OCI-LY1 (cell line): ENCODE results near the gene CADM4.
"Not testable (repeated sequence)": the region's sequence is repeated elsewhere in the genome, so short reads cannot be mapped to it uniquely, and the experiment has no call there.

Experiments used
- CTCF ChIP-seq: fragments of 200-600 bp; sonication (generic), shearing (Covaris generic); IDR thresholded peaks from 2 replicates; pipeline ENCODE4 v1.5.1; 2017; ENCODE audit warnings: mild to moderate bottlenecking, antibody characterized with exemption, low read length, moderate library complexity, mixed read lengths
- EZH2 ChIP-seq: fragments of 200-600 bp; sonication (generic), shearing (Covaris generic); IDR thresholded peaks from 2 replicates; pipeline ENCODE4 v1.8.0; 2017; ENCODE audit warnings: borderline replicate concordance, mixed run types, mild to moderate bottlenecking, antibody characterized with exemption, low read length, moderate library complexity, mixed read lengths

- TF ChIP-seq CTCF, EZH2: not testable (repeated sequence)
These were observed 4.1 kb downstream of the CADM4 start for GRCh38 chr19:43635561-43635940.
